GM21515 (cell line): ENCODE data around the gene GALNT7.
"Not testable (repeated sequence)": the region's sequence is repeated elsewhere in the genome, so short reads cannot be mapped to it uniquely, and the experiment has no call there.

Source experiments
- ATAC-seq: cut with Tn5 transposase; IDR thresholded peaks from one replicate; pipeline ENCODE4 v1.9.1; 2021; ENCODE audit not compliant: unreplicated experiment

The GALNT7 gene

GRCh38 chr4:173192375-173193162 lies 24.0 kb downstream of the GALNT7 start:
- no peak for ATAC-seq

DNA sequence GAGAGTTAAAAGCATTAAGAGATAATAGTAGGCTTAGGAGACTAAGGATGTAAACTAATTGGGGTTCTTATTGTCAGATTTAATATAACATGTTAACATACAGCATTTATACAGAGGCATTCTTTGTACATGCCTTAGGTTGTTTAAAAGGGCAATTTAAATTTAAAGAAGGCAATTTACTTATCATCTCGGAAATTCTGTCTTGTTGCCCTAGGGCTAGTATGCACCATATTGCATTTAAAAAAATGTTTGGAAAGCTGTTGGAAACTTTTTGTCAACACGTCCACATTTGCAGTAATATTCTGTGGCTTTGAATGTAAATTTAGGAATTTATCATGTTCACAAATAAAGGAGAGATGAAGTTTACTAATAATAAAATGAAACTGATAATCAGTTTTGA lies 25.5 kb downstream of the GALNT7 start:
- no peak for ATAC-seq

DNA sequence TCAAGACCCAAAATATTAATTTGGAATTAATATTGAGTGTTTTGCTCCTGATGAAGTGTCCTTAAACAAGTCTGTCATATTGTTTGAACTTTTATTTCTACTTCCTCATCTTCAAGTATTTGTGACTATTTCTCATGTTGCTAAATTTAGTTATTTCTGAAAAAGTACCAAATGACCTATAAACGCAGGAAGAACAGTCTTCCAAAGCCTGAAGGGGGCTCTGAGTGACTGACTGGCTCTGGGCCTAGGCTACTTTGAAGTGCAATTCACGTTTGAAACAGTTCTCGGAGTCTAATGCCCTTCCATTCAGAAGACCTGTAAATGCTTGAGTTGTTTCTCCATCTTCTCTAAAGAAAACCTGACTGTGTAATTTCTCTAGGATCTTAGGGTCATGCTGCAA lies 26.5 kb downstream of the GALNT7 start:
- ATAC-seq, result no peak

DNA sequence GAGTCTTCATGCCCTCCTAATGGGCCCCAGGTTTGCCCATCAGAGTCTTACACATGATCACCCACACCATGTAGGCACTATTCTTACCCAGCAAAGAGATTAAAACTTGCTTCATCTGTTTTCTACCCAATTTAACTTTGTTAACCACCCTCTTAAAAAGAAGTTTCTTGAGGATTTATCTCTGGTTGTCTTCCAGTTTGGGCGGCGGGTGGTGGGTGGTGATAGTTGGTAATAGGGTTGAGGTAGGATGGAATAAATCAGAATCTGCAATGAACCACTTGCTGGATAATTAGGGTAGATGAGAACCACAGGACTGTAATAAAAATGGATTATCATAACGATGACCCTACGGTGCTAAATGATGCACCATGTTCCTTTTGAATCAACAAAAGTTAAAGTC lies 30.9 kb downstream of the GALNT7 start:
- ATAC-seq, result no peak

GRCh38 chr4:173200103-173200884 lies 31.7 kb downstream of the GALNT7 start:
- no peak for ATAC-seq

DNA sequence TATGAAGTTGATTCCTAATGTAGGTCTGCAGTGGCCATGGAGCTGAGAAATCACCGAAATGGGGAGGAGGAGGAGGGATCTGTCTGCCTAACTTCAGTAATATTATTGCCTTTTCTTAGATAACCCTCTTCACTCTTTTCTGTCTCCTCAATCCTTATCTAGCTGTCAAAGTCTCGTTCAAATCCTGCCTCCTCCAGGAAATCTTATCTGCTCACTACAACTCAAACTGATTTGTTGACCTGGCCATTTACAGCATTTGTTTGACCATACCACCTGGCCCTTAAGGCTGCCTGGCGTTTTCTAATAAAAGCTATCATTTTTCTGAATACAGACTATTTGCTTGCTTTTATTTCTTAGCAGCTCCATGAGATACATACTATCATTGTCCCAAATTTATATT lies 33.8 kb downstream of the GALNT7 start:
- no peak for ATAC-seq

DNA sequence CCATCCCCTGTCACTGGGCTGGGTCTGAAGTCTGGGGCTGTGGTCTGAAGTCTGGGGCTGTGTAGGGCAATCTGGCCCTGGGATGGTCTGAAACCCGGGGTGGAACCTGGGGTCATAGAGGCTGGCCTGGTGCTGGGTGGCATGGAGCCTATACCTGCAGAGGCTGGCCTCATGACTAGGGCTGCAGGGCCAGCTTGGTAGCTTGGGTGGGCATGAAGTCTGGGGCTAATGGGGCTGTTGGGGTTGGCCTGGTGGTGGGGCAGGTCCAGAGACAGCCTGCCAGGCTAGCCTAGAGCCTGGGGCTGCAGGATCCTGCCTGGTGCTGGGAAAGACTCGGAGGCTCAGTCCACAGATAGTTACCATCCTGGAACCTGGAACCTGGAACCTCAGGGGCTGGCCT lies 37.0 kb downstream of the GALNT7 start:
- no peak for ATAC-seq

DNA sequence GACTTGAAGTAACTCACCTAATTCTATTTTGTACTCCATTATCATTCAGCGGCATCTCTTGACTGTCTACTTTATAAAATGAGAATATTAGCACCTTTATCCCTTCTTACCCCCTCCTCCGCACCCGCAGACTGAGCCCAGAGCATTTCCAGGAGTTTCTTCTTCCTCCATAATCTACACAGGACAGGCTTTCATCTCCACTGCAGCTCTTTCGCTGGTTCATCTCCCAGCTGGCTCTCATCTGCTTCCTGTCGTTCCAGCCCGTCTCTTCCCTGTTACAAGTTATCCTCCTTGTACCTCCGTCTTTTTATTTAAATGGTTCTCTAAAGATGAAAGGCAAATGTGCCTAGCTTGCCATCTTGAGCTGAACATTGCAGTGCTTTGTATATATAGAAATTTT lies 39.8 kb downstream of the GALNT7 start:
- ATAC-seq, result no peak

- ATAC-seq, result no peak
Observed at GRCh38 chr4:173211222-173211621, 42.6 kb downstream of the GALNT7 start.

DNA sequence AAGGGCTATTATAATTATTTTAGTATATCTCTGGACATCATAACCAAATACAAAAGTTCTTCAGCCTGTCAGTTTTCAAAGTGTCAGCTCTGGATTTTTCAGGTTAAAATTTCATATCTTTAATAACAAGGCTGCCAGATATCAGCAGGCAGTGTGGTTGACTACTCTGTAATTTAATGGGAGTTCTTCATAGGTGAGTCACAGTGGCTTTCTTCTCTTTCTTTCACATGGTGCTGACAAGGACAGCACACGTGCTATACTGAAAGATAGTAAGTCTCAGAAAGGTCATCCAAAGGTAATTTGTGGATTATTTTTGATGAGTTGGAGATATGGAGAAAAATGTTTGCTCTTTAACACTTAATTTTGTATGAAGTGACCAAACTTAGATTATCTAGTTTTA lies 43.2 kb downstream of the GALNT7 start:
- ATAC-seq, result no peak

DNA sequence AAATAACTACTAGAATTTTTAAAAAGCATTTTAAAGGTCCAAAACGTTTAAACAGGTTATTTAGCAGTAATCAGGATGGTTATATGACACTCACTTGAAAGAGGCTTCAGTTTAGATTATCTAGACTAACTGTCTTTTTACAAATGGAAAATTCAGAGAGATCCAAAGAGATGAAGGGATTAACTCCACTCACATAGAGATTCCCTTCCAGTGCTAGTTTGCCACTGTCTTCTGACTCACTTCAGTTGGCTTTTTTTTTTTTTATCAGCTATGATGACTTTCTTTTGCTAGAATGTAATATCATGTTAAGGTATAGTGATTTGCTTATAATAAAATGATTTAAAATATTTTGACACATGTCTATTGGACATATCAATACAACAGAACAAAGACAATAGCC lies 43.8 kb downstream of the GALNT7 start:
- no peak for ATAC-seq

DNA sequence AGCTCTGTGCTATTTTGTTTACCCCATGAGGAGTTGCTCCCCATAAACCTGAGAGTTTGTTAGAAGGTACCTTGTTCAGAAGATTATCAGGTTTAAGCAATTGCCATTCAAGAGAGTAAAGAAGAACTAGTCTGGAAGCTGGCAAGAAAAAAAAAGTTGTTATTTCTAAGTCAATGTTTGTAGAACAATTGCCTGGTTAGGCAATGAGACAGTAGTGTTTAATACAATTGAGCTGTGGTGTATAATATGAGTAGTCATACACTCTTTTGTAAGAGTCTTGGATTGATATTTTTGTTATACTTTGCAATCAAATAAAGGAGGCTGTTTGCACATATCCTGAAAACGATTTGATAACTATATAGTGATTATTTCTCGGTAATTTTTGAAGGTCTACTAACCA lies 44.7 kb downstream of the GALNT7 start:
- no peak for ATAC-seq

GRCh38 chr4:173214231-173214630 lies 45.6 kb downstream of the GALNT7 start:
- ATAC-seq, result no peak

- no peak for ATAC-seq
Observed at GRCh38 chr4:173214661-173215060, 46.0 kb downstream of the GALNT7 start.

DNA sequence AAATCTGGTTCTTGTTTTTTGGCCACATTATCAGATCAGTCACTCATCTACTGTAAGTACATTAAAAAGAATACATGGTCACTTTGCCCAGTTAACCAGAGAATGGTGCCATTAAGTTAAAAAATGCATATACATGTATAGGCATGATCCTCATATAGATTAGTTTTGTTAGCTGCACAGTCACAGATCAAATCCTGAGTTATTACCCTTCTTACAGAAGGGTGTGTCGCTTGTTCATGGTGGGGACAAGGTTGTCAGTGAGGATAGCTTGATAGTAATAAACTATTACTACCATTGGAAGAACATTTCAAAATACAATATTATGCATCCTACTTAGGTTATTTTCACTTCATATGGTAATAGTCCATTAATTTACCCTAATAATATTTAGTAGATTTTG lies 48.5 kb downstream of the GALNT7 start:
- no peak for ATAC-seq

GRCh38 chr4:173217727-173218126 lies 49.1 kb downstream of the GALNT7 start:
- no peak for ATAC-seq

DNA sequence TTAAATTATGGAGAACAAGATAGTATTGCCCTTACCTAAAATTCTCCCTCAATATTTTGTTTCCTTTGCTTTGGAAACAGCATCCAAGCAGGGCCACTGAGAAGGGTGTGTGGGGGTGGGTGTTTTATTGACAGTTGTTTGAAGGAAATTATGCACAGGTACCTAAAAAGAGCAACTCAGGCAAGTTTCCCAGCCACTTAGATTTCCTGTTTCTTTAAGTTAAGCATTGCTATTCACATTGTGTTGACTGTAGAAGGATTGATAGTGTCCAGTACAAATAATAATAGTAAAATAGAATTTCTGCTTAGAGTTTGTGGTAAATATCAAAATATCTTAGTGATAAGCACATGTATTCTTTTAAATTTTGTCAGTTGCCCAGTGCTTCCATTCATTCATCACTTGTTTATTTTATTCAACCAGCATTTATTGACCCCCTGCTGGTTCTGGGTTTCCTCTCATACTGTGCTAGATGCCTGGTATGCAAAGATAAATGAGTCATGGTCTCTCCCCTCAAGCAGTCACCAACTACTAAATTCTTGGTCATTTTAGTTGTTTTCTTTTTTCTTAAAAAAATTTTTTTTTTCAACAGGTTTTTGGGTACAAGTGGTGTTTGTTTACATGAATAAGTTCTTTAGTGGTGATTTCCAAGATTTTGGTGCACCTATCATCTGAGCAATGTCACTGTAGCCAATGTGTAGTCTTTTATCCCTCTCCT lies 50.0 kb downstream of the GALNT7 start:
- no peak for ATAC-seq

- ATAC-seq, result not testable (repeated sequence)
Observed at GRCh38 chr4:173219126-173219437, 50.5 kb downstream of the GALNT7 start.

DNA sequence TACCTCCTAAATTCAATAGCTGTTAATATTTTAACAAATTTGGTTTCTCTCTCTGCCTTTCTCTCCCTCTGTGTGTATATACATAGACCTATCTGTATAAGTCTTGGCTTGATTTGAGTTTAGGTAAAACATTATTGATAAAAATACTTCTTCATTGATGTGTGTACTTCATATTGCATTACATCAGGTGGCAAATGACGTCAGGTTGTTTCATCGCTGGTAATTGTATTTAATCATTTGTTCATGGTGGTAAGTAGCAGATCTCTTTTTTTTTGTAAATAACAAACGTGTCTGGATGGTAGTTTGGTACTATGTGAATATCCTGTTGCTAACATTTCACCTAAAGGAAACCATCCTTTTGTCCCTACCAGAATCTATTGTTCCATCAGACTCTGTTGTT lies 55.1 kb downstream of the GALNT7 start:
- no peak for ATAC-seq

DNA sequence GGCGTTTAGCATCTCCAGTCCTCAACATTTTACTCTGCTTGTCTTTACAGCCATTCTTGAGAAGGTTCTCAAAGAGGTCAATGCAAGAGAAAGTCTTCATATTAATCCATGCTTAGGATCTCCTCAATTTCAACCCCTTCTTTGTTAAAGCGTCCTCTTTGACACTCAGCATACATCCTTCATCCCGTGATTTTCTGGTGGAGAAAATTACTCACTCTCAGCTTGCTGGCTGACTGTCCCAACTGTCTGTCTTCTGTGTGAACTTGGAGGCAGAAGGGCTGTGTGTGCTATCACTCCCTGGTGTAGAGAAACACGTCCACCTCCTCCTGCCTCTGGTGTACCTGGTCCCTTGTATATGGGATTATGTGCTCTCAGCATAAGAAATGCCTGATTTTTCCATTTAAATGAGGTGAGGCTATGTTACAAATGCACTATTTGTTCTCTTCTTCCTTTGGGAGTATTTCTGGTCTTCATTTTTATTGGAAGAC lies 57.8 kb downstream of the GALNT7 start:
- no peak for ATAC-seq

GRCh38 chr4:173227756-173228155 lies 59.1 kb downstream of the GALNT7 start:
- ATAC-seq, result no peak

GRCh38 chr4:173230062-173230461 lies 61.5 kb downstream of the GALNT7 start:
- ATAC-seq, result no peak
